Head of caudate nucleus (tissue), 42 donors: Measurements from ENCODE around the gene RHOBTB3.

Experiments
- DNase-seq, 42 donors: peaks; one replicate each; pipeline versions ENCODE4 v3.0.0 to v3.0.0-alpha.2; 2020 to 2021; ENCODE audit warnings: mixed read lengths in 7 of 42
- intact Hi-C: fragments of 100-400 bp; cut with DNase I; formaldehyde crosslinking; loops from one replicate; pipeline ENCODE4 v1.15.0; 2022

Gene RHOBTB3

DNA sequence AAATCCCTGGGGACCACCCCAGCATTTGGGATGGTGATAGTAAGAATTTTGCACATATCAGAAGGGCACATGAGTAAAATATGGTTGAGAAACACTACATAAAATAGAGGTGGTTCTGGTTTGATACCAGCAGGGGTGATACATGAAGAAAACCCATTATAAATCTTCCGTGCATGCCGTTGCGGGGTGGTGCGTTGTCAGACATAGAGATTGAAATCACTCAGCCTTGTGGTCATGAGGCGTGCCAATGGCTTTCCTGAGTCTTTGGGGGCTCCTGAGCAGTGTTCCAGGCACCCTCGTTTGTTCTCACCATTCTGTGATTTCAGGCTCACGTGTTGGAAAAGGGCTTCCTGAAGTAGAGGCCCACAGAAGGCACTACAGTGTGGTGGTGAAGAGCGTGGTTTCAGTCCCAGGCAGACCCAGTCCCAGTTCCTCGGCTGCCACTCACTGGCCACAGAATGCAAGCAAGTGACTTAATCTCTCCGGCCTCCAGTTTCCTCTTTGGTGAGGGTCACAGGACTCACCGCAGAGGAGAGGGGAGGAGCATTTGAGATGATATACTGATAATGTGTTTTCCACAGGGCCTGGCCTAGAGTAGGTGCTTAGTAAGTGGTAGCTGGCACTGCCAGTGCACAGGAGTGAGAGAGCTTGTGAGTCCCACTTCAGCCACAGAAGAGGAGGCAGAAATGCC is 111.9 kb downstream of the RHOBTB3 start:
- intact Hi-C loops: no loop called here
- DNase-seq: peak in 26 of 42 donors; percentile 30 to 83 (median 54)

DNA sequence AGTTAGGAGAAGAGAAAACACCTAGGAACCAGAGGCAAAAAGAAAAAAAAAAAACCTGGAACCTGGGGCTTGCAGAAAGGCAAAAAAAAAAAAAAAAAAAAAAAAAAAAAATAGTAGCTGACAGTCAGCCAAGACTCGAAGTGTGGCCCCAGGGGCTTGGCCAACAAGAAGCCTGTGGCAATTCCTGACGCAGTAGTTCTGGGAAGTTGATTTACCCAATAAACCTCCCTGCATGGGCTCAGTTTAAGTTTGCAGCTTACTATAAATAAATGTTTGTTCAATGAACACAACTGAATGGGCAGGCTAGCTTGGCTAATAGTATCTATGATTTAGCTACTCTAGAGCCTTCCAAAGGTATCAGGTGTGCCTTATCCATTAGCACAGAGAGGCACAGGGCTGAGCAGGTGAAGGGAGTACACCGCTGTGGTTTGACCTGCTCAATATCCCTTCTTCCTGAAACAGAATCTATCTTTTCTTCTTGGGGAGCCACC is 112.6 kb downstream of the RHOBTB3 start:
- peak in 4 of 42 donors; percentile 8 to 74 (median 47) for DNase-seq
- intact Hi-C loops: loop anchor here (2.0 kb wide), 1 partner anchor 199 kb away; no protein-coding TSS in a partner anchor

DNA sequence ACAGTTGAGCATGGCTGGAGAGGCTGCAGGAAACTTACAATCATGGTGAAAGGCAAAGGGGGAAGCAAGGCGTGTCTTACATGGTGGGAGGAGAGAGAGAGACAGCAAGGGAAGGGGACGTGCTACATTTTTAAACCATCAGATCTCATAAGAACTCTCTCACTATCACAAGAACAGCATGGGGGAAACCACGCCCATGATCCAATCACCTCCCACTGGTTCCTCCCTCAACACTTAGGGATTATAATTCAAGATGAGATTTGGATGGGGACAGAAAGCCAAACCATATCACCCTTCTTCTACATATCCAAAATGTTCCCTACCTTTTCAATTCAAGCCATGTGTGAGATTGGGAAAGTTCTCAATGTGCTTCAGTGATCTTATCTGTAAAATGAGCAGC is 114.3 kb downstream of the RHOBTB3 start:
- intact Hi-C loops: loop anchor here (2.0 to 5.0 kb wide), 2 partner anchors 63 to 201 kb away; no protein-coding TSS in a partner anchor
- DNase-seq: no peak
